Measurements from ENCODE around the gene CASZ1.

Gene CASZ1

DNA sequence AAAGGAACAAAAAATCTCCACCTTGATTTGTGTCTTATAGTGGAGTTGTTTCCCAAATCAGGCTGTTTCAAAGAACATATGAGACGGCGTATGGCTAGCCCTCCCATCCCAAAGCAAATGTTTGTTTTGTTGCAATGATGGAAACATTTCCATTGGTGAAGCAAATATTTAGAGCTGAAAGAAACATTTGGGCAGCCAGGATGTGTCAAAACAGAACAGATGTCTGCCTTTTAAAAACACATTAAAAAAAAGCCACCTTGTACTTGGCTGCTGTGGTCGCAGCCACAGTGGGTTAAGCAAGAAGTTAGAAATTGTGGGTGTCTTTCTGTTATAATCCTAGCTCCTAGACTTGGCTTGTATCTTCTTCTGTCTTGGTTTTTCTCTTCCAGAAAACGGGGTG is 205.4 kb downstream of the CASZ1 start:
- no peak for DNase-seq

DNA sequence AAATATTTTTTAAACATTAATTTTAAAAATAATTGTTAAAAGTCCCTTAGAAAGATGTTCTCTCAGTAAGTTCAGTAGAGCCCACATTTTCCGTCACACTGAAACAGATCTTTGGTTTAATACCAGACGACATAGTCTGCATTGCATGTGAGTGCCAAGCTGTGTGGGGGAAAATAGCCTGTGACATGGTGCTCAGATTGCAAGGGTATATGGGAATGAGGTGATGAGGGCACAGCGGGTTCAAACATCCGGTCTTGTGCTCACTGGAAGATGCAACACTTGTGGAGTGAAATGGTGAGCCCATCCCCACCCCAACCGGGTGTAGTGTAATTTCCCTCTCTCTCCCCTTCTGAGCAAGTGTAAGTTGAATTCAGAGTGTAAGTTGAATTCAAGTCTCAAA is 207.4 kb downstream of the CASZ1 start:
- no peak for DNase-seq

DNA sequence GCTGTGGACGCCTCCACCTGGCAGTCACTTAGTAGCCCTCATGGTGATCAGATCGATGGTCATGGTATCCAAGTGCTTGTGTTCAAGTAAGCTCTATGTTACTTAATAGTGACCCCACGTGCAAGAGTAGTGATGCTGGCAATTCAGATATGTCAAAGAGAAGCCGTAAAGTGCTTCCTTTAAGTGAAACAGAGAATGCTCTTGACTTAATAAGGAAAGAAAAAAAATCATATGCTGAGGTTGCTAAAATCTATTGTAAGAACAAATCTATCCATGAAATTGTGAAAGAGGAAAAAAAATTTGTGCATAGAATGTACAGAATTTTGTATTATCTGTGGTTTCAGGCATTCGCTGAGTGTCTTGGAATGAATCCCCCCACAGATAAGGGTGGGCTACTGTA is 207.8 kb downstream of the CASZ1 start:
- DNase-seq, result no peak

Data from activated effector memory CD4-positive, alpha-beta T cell treated with anti-CD3 and anti-CD28 coated beads, Interleukin-2, amount 50 U/mL, for 16 hours (primary cell).